Measurements from ENCODE around the gene HGFAC. TPM values are rescaled to one million over a fixed set of nuclear protein-coding genes. Genes with fewer than 3 reads are reported as not detected.

HGFAC gene
- total RNA-seq, 1 donor from 2014 or later: not detected

DNA sequence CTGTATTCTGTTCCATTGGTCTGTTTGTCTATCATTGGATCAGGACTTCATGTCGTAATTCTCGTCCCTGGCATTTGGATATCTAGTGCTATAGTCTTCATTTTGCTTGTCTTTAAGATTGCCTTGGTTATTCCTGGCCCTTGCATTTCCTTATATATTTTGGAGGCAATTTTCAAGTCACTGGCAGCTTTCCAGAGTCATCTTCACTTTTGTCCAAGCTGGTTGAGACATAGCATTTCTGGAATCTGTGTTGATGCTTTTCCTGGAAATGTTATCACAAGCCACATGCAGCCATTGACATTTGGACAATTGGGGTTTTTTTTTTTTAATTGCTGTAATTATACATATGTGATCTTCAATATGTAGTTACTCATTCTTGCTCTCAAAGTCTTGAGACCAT lies 45.2 kb upstream of the HGFAC start:
- Histone ChIP-seq H3K4me2 (no peak overlapping the region), H2AFZ (replicated peaks) (no peak overlapping the region), H3K9ac (no peak overlapping the region), H3K4me1 (peaks cover 10% of the 10 kb centered on the region), H3F3A (ENCODE audit: low read depth) (no peaks in the 10 kb centered on the region), H3K4me3 (no peak overlapping the region), H3K27ac (no peak overlapping the region), H4K20me1 (ENCODE audit: low read depth) (peaks cover 9% of the 10 kb centered on the region), H3K36me3 (no peaks in the 10 kb centered on the region), H3K9me3 (ENCODE audit: low read depth) (no peaks in the 10 kb centered on the region), H3K79me2 (ENCODE audit: low read depth) (no peaks in the 10 kb centered on the region), H3K27me3 (no peaks in the 10 kb centered on the region)
- Mint-ChIP-seq H3K27me3 (ENCODE audit: insufficient read depth, low read depth) (peaks cover 6% of the 10 kb centered on the region), H3K9me3 (no peaks in the 10 kb centered on the region), H3K36me3 (peaks cover 20% of the 10 kb centered on the region), H3K4me3 (no peak overlapping the region), H3K4me1 (peaks cover 10% of the 10 kb centered on the region), H3K27ac (no peak overlapping the region)
- TF ChIP-seq, protein P1, sequence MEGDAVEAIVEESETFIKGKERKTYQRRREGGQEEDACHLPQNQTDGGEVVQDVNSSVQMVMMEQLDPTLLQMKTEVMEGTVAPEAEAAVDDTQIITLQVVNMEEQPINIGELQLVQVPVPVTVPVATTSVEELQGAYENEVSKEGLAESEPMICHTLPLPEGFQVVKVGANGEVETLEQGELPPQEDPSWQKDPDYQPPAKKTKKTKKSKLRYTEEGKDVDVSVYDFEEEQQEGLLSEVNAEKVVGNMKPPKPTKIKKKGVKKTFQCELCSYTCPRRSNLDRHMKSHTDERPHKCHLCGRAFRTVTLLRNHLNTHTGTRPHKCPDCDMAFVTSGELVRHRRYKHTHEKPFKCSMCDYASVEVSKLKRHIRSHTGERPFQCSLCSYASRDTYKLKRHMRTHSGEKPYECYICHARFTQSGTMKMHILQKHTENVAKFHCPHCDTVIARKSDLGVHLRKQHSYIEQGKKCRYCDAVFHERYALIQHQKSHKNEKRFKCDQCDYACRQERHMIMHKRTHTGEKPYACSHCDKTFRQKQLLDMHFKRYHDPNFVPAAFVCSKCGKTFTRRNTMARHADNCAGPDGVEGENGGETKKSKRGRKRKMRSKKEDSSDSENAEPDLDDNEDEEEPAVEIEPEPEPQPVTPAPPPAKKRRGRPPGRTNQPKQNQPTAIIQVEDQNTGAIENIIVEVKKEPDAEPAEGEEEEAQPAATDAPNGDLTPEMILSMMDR (IDR thresholded peaks at IDR 0.05): no peak
- TF ChIP-seq EZH2 (IDR thresholded peaks at IDR 0.05) (no peak), EZH2phosphoT487 (IDR thresholded peaks at IDR 0.05) (no peak)
- no peak for DNase-seq (ENCODE audit: low spot score)

DNA sequence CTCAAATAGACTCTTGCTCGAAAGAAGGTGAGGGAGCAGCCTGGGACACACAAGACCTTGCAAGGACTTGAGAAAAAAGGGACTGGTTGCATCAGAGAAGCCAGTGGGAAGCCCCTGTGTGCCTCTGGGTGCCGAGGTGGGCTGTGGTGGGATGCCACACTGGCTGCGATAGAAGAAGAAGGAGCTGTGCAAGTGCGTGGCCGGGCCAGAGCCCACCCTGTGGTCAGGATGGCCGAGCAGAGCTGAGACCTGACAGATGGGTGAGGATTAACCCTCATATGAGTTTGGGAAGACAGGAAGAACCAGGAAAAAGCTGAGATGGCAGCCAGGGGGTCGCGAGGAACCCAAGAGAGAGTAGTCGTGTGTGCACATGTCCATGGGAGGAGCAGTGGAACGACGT lies 44.6 kb upstream of the HGFAC start:
- H3K27ac Mint-ChIP-seq: no peak overlapping the region
- H3K36me3 ChIP-seq: no peaks in the 10 kb centered on the region
- H3K9ac ChIP-seq: no peak overlapping the region
- no peak for DNase-seq (ENCODE audit: low spot score)
- peaks cover 7% of the 10 kb centered on the region for H4K20me1 ChIP-seq (ENCODE audit: low read depth)
- no peaks in the 10 kb centered on the region for H3K9me3 Mint-ChIP-seq
- H3K79me2 ChIP-seq (ENCODE audit: low read depth): no peaks in the 10 kb centered on the region
- no peak overlapping the region for H3K27ac ChIP-seq
- peaks cover 6% of the 10 kb centered on the region for H3K27me3 Mint-ChIP-seq (ENCODE audit: insufficient read depth, low read depth)
- no peaks in the 10 kb centered on the region for H3F3A ChIP-seq (ENCODE audit: low read depth)
- no peak for TF ChIP-seq EZH2 (IDR thresholded peaks at IDR 0.05)
- TF ChIP-seq, protein P1 (IDR thresholded peaks at IDR 0.05): no peak
- no peak for TF ChIP-seq EZH2phosphoT487 (IDR thresholded peaks at IDR 0.05)
- peaks cover 20% of the 10 kb centered on the region for H3K36me3 Mint-ChIP-seq
- H3K4me1 Mint-ChIP-seq: peaks cover 7% of the 10 kb centered on the region
- no peaks in the 10 kb centered on the region for H3K9me3 ChIP-seq (ENCODE audit: low read depth)
- H2AFZ ChIP-seq (replicated peaks): no peak overlapping the region
- no peak overlapping the region for H3K4me3 Mint-ChIP-seq
- no peaks in the 10 kb centered on the region for H3K27me3 ChIP-seq
- H3K4me2 ChIP-seq: no peak overlapping the region
- peaks cover 5% of the 10 kb centered on the region for H3K4me1 ChIP-seq
- H3K4me3 ChIP-seq: no peak overlapping the region

DNA sequence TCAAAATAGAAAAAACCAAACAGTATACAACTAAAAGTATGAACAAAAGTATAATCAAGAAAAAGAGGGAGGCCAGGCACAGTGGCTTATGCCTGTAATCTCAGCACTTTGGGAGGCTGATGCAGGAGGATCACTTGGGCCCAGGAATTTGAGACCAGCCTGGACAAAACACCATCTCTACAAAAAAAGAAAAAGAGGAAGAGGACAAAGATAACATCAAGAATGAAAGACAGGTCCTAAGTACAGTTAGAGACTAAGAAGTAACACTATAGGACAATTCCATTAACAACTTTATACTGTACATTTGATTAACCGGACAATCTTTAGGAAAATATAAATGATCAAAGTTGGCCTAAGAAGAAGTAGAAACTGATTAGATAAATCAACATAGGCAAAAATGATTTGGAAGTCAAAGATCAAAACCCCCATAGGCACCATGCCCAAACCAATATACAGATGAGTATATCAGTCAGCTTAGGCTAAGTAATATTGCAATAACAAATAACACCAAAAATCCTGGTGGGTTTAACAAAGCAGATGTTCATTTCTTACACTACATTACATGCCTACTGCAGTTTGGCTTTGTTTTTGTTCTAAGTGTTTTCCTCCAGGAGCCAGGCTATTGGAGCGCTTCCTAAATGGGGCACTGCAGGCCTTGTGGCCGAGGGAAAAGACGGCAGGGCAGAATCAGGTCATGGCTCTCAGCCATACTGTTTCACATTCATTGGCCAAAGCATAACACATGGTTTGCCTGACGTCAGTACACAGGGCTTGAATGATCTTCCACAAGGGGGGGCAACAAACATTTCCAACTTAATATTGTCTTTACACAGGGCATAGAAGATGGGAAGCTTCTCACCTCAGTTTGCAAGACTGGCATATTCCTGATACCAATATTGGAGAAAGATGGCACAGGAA lies 42.2 kb upstream of the HGFAC start:
- Histone ChIP-seq H3K27me3 (no peaks in the 10 kb centered on the region), H3K79me2 (ENCODE audit: low read depth) (no peaks in the 10 kb centered on the region), H4K20me1 (ENCODE audit: low read depth) (no peaks in the 10 kb centered on the region), H3K9me3 (ENCODE audit: low read depth) (no peaks in the 10 kb centered on the region), H3K36me3 (no peaks in the 10 kb centered on the region), H3K4me3 (no peak overlapping the region), H3K9ac (no peak overlapping the region), H3K27ac (no peak overlapping the region), H3K4me1 (no peaks in the 10 kb centered on the region), H2AFZ (replicated peaks) (no peak overlapping the region), H3F3A (ENCODE audit: low read depth) (no peaks in the 10 kb centered on the region), H3K4me2 (no peak overlapping the region)
- TF ChIP-seq EZH2 (IDR thresholded peaks at IDR 0.05) (no peak), EZH2phosphoT487 (IDR thresholded peaks at IDR 0.05) (no peak)
- TF ChIP-seq, protein P1 (IDR thresholded peaks at IDR 0.05): no peak
- no peak for DNase-seq (ENCODE audit: low spot score)
- Mint-ChIP-seq H3K27me3 (ENCODE audit: insufficient read depth, low read depth) (peaks cover 3% of the 10 kb centered on the region), H3K9me3 (peaks cover 12% of the 10 kb centered on the region), H3K4me1 (no peaks in the 10 kb centered on the region), H3K4me3 (no peak overlapping the region), H3K27ac (no peak overlapping the region), H3K36me3 (peaks cover 33% of the 10 kb centered on the region)
